Measurements from ENCODE around the gene BLVRB.

BLVRB gene

DNA sequence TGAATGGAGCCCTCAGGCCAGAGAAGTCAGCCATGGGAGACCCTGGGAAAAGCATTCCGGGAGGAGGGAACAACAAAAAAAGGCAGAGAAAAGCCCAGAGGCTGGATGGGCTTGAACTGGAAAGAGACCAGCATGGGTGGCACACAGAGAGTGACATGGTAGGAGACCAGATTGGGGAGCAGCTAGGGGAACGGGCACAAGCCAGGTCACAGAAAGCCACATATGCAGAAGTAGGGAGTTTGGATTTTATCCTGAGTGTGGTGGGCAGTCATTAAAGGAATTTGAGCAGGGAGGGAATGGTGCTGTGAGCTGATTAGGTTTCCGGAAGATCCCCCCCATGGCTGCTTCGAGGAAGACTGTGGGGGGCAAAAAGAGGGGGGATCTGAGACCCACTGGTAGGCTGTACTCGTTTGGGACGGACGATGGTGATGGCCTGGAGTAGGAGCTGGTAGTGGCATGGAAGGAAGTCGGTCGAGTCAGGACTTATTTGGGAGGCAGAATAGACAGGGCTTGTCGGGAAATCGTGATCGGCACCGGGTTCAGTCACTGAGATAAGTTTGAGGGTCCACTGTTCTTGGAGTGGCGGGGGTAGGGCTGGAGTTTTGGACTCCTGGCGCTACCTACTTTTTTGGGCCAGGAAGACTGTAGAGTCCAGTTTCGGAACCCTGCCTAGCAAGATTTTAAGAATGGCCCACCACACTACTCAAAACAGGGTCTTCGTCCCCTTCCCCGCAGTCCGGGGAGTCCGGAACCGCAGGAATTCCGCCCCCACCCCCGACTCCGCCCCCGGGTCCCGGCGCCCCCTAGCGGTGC, 40.7 kb downstream of the BLVRB start:
- in situ Hi-C loops (cut with HindIII; ENCODE audit: low sequenced_read_pairs) = no loop called here

DNA sequence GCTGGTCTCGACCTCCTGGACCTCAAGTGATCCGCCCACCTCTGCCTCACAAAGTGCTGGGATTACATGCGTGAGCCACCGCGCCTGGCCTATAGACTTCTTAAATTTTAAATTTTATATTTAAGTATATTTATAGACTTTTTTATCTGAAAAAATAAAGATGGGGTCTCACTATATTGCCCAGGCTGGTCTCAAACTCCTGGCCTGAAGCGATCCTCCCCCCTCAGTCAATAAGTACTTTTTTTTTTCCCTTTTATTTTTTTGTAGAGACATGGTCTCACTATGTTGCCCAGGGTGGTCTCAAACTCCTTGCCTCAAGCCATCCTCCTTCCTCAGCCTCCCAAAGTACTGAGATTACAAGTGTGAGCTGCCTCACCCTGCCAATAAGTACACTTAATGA, 41.6 kb downstream of the BLVRB start:
- in situ Hi-C loops (cut with HindIII; ENCODE audit: low sequenced_read_pairs) = no loop called here

DNA sequence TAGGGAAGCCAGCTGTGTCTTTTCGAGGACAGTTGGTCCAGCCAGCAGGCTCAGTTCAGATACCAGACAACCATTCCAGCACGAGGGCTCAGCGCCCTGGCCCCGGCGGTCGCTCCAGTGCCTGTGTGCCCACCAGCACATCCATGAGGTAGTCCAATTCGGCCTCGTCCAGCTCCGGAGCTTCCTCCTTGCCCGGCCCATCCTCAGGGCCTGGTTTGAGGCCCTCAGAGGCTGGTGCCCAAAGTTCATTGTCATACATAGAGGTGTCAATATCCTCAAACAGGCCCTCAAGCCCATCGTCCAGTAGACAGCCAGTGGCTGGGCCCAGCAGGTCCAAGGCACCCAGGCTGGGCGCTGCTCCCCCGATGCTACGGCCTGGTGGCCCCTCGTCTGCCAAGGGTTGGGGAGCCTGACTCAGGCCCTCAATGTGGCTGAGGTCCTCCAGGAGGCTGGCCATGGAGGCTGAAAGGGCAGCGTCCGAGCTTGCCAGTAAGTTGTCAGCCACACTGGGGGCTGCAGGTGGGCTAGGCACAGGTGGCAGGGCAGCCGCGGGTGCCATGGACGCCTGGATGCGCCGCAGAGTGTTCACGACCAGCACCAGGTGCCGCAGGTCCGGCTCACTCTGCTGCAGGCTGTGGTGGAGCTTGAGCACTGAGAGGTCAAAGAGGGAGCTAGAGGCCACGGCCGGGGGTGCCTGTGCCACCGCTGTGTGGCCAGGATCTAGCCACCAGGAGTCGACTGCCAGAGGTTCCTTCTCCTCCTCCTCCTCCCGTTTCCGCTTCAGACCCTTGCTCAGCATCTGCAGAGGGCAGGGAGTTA, 42.6 kb downstream of the BLVRB start:
- in situ Hi-C loops (cut with HindIII; ENCODE audit: low sequenced_read_pairs) = no loop called here

DNA sequence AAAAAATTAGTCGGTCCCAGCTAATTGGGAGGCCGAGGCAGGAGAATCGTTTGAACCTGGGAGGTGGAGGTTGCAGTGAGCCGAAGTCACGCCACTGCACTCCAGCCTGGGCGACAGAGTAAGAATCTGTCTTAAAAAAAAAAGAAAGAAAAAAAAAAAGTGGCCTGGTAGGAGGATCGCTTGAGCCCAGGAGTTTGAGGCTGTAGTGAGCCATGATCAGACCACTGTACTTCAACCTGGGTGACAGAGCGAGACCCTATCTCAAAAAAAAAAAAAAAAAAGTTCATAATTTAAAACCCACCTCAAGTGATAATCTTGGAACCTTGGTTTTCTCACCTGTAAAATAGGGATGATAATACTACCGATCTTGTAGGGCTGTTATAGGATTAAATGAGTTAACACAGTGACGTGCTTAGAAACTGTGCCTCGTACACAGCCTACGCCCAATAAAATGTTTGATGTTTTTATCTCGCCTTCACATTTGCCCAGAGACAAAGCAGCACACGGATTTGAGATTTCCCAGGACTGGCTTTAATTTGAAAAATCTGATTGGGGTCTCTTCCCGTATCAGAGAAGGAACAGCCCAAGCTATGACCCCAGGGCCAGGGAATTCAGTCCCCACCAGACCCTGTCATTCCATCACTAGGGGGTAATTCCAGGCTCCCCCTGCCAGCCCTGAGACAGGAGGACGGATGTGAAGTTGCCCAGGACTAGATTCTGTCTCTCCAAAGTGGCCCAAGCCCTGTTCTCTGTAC, 43.4 kb downstream of the BLVRB start:
- in situ Hi-C loops (cut with HindIII; ENCODE audit: low sequenced_read_pairs) = no loop called here

DNA sequence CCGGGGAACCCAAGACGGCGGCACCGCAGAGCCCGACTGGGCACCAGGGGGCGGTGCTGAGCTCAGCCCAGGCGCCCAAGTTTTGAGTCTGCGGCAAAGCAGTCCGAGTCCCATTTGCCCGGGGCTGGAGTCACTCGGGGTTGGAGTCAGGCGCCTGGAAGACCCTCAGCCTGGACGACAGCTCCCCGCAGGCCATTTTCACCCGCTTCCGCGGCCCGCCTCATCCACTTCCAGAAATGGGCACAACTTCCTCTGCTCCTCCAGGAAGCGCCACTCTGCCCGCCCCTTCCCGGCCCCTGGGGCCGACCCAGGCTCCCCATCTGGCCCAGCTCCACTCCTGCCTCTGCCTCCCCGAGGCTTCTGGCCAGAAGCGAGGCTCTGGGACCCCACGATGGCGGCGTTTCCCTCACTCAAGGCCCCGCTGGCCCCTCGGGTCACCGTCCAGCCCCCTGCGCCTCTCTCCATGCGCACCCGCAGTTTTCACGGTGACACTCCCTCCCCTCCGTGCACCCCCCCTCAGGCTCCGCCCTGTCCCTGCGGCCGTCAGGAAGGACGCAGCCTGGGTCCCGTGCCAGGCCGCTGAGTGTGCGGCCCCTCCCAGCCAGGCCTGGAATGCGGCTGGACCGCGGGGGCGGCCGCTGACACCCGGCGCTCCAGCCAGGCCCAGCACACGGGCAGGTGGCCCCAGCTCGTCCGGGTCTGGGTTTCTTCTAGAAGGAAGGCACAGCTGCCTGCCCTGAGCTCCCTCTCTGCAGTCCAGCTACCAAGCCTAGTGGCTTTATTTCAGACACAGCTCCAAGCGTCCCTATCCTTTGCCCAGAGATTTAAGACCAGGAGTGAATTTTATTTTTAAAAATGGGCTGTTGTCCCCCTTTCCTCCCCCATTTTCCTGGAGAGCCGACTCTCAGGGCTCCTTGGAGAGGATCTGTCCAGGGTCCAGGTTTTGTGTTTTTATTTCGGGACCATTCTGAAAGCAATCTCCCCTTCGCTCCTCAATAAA, 44.5 kb downstream of the BLVRB start:
- in situ Hi-C loops (cut with HindIII; ENCODE audit: low sequenced_read_pairs) = no loop called here

DNA sequence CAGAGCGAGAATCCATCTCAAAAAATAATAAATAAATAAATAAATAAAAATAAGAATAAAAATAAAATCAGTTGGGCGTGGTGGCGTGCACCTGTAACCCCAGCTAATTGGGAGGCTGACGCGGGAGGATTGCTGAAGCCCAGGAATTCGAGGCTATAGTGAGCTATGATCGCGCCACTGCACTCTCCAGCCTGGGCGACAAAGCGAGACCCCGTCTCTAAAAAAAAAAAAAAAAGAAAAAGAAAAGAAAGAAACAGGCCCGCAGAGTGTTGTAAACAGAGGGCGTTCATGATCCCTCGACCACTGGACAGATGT, 45.1 kb downstream of the BLVRB start:
- in situ Hi-C loops (cut with HindIII; ENCODE audit: low sequenced_read_pairs) = no loop called here

DNA sequence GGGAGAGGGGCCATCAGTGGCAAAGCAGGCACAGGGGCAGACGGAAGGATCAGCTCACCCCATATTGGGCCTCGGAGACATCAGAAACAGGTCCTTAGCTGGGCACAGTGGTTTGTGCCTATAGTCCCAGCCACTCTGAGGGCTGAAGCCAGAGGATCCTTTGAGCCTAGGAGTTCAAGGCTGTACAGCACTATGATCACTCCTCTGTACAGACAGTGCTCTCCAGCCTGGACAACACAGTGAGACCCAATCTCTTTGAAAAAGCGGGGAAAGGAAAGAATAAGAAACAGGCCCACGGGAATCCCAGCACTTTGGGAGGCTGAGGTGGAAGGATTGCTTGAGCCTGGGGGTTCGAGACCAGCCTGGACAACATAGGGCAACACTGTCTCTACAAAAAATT, 45.8 kb downstream of the BLVRB start:
- in situ Hi-C loops (cut with HindIII; ENCODE audit: low sequenced_read_pairs) = no loop called here

DNA sequence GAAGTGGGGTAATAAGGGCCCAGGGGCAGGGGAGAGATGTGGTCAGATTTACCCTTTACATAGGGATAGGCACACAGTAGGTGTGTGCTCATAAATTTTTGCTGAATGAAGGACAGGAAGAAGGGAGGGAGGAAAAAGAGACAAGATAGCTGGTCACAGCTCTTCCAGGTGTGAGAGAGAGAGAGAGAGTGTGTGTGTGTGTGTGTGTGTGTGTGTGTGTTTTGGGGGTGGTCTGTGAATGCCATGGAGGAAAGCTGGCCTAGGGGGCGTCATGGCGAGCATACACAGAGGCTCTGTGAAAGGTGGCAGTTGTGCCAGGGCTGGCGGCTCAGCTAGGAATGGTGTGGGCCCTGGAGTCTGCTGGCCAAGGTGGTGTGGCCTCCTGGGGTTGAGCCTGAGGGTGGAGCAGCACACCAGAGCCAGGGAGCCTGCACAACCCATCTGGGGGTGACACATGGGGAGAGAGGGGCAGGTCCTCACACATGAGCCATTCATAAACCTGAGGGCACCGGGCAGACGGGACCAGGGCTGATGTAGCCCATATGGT, 46.4 kb downstream of the BLVRB start:
- in situ Hi-C loops (cut with HindIII; ENCODE audit: low sequenced_read_pairs) = no loop called here

DNA sequence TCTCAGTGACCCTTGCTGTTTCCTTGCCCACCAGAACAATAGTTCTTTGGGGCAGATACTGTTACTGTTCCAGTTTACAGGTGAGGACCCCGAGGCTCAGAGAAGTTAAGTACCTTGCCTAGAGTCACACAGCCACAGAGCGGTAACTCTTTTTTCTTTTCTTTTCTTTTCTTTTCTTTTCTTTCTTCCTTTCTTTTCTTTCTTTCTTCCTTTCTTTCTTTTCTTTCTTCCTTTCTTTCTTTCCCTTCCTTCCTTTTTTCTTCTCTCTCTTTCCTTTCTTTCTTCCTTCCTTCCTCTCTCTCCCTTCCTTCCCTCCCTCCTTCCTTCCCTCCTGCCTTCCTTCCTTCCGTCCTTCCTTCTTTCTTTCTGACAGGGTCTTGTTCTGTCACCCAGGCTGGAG, 47.5 kb downstream of the BLVRB start:
- in situ Hi-C loops (cut with HindIII; ENCODE audit: low sequenced_read_pairs) = no loop called here

DNA sequence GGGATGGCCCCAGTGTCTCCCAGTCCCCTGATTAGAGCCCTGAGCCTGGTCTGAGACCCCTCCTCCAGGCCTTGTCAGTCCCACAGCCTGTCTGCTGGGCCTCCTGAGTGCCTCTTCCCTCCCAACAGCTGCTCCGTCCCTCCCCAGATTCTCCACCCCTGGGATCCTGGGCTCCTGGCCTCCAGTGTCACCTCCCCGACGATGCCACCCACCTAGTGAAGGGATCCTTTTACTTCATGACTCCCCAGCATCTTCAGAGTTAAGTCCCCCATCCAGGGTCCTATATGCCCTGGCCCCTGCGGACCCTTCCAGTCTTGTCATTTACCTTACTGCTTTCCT, 47.9 kb downstream of the BLVRB start:
- in situ Hi-C loops (cut with HindIII; ENCODE audit: low sequenced_read_pairs) = no loop called here

DNA sequence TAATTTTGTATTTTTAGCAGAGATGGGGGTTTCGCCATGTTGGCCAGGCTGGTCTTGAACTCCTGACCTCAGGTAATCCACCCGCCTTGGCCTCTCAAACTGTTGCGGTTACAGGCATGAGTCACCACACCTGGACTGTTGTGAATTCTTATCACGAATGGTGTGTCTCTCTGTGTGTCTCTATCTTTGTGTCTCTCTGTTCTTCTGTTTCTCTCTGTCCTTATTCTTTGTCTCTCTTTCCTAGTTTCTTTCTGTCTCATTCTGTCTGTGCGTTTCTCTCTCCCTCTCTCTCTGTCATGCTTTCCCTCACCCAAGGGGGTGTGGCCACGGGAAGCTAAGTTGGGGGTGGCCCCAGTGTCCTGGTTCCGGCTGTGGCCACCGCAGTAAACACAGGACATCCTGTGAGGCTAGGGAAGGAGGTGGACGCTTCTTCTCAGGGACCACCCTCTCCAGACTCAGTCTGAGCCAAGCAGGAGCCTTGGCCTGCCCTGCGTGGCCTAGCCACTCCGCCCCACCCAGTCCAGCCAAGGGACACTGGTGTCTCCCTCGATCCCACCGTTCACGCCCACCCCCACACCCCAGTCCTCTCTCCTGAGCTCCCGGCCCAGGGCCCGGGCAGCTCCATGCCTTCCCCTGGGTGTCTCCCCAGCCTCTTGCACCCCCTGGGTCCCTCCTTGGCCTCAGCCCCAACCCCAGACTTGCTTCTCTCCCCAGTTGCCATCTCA, 48.5 kb downstream of the BLVRB start:
- in situ Hi-C loops (cut with HindIII; ENCODE audit: low sequenced_read_pairs) = no loop called here

DNA sequence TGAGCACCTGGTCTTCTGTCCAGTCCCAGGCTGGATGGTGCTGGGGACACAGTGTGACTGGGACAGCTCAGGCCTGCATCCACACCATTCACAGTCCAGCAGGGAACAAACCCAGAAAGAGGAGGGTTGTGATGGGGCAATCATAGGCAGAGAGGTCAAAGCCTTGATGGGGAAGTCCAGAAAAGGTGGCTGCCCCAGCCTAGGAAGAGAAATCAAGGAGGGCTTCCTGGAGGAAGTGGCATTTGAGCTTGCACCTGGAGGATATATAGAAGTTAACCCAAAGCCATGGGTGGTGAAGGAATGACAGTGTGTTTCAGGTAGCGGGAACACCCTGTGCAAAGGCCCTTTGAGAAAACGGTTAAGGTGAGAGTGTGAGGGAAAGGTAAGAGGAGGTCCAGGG, 49.8 kb downstream of the BLVRB start:
- in situ Hi-C loops (cut with HindIII; ENCODE audit: low sequenced_read_pairs) = no loop called here

DNA sequence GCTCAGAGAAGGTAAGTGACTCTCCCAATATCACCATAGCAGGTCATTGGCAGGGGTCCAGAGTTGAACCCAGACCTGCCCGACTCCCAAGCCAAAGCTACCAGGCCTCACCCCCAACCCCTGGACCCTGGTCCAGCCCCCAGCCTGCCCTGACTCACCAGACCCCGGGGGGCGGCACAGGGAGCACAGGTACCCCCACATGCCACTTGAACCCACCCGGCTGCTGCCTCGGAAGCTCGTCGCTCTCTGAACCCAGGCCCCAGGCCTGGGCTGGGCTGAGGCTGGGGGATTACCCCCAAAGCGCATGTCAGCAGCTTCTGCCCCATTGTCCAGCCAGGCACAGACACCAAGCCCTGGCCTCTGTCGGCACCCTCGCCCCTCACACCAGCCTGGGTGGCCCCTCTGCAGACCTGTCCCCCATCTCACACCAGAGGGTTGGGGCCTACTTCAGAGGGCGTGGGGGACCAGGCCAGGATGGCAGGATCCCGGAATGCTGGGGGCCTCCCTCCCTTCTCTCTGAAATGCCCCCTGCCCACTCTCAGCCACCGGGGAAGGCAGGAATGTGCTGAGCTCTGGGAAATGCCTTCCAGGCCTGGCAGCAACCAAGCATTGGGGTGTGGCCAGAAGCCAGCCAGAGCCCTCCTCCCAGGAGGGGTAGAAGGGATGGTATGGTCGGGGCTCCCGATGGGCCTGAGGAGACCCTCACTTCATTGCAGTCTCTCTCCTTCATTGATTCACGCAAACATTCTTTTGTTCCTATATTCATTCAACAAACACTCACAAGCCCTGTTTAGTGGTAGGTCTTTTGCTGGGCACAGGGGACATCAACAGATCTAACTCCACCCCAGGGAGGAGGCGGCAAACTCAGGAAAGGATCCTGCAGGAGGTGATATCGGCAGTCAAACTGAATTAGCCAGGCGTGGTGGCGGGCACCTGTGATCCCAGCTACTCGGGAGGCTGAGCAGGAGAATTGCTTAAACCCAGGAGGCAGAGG, 50.7 kb downstream of the BLVRB start:
- in situ Hi-C loops (cut with HindIII; ENCODE audit: low sequenced_read_pairs) = no loop called here

DNA sequence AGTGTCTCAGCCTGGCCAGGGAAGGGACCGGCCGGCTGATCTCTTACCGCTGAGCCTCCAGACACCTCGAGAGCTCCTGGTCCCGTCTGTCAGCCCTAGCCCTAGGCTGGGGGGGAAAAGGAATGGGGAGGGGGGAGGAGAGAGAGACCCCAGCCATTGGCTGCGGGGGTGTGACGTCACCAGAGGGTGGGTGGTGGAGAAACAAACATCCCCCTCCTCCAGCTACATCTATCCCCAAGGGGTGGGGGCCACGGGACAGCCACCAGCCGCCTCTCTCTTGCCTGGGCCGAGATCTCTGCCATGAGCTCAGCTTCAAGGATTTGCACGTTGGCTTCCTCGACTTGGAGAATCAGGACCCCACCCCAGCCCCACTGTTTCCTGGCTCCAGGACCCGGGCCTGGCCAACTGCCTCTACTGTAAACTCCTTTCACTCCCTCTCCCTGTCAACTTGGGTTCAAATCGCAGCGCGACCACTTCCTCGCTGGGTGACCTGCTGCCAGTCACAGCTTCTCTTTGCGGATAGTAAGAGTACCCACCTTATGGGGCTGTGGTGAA, 52.2 kb downstream of the BLVRB start, which contains the start of gene PRX:
PRX (minus strand) TSS at position 88 of the 555 bp plus-strand sequence. CDS start 5,446 bp downstream, outside the sequence.
- in situ Hi-C loops (cut with HindIII; ENCODE audit: low sequenced_read_pairs) = no loop called here

DNA sequence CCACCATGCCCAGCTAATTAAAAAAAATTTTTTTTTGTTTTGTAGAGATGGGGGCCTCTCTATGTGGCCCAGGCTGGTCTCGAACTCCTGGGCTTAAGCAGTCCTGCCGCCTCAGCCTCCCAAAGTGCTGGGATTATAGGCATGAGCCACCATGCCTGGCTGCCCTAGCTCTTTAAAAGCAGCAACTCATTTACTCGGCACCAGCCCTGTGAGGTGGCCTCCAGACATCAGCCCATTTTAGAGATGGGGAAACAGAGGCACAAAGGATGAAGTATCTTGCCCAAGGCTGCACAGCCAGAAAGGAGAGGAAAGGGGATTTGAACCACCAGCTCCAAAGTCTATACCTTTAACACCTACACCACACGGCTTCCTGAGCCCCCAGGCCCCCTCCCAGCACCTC, 52.7 kb downstream of the BLVRB start:
- in situ Hi-C loops (cut with HindIII; ENCODE audit: low sequenced_read_pairs) = no loop called here

DNA sequence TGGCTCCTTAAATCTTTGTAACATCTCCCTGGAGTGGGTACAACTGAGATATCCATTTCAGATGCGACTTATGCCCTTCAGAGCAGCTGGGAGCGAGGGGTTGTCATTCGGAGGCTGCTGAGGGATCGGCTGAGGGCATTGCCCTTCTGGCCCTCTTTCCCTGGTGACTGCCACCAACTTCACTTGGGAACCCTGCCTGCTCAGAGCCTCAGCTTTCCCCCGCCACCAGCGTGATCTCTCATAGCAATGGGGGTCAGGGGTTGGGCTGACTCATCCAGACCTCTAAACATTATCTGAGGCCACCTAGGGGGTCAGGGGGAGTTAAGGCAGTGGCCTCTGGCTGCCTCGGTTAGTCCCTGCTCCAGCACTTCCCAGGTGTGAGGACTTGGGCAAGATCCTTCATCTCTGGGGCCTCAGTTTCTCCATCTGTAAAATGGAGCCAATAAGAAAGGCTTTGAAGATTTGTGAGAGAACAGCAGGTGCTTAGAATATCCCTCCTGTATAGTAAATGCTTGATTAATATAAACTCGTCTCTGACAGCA, 53.5 kb downstream of the BLVRB start:
- in situ Hi-C loops (cut with HindIII; ENCODE audit: low sequenced_read_pairs) = no loop called here

DNA sequence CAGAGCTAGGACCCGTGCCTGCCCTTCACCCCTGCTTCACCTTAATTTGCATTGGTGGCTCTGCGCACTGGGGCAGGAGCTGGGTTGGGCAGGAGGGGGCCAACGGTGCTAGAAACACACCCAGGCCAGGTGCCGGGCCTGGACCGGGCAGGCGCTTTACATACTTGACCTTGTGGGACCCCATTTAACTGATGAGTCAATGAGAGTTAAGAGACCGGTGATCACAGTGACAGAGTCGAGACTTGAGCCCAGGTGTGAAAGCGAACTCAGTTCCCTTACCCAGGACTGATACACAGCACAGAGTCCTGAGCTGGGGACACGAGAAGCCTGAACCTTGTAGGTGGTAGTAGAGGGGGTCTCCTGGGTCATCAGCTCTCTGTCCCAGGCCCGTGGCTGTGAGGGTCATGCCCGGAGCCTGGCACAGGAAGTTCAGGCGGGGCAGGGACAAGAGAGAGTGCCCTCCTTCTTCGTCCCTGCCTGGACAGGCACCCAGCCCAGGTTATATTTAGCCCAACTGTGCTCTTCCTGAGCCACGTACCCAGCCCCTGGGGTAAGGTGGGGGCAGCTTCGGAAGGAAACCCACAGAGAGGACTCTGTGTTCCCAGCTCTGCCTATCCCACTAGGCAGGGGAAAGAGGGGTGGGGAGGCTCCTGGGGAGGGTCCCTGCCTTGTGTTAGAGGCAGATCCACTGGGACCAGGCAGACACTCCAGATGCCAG, 54.3 kb downstream of the BLVRB start:
- in situ Hi-C loops (cut with HindIII; ENCODE audit: low sequenced_read_pairs) = no loop called here
